T-cell (primary cell): ENCODE data around the gene COMMD4. TPM values are rescaled to one million over a fixed set of nuclear protein-coding genes. Genes with fewer than 3 reads are reported as not detected.

ENCODE experiments used
- ATAC-seq, 4 experiments: fragments of 200-7000 bp in 3 of 4; fragments of 150-1000 bp in 1 of 4; cut with Tn5 transposase; replicated peaks in 1 of 4; 1 replicate in 3 of 4; 2 replicates in 1 of 4; pipeline ENCODE4 v1.10.0; 2021; ENCODE audit warnings: moderate library complexity in 3 of 4, mild to moderate bottlenecking in 2 of 4, moderate number of reproducible peaks in 1 of 4
- CTCF ChIA-PET, 2 donors: fragments of 300-600 bp; sonication (Branson Sonifier 250); formaldehyde crosslinking; loops; one replicate each; lab custom pipeline; 2022; ENCODE audit warnings: antibody characterized with exemption in 2 of 2; lab: Charles Lee
- POLR2A ChIA-PET, 2 donors: fragments of 300-600 bp; sonication (Branson Sonifier 250); formaldehyde crosslinking; loops; one replicate each; lab custom pipeline; 2022; ENCODE audit warnings: antibody characterized with exemption in 2 of 2; lab: Charles Lee
- DNase-seq, 35 experiments: peaks; one replicate each; pipeline versions ENCODE4 v3.0.0 to v3.0.0-alpha.2; 2013 to 2023
- H3K27ac ChIP-seq: one replicate; pipeline ENCODE4 v1.5.1; 2013; ENCODE audit warnings: low read length
- H3K27me3 ChIP-seq, 2 experiments: replicated peaks in 1 of 2; 1 replicate in 1 of 2; 2 replicates in 1 of 2; pipeline versions ENCODE4 v1.6.1 to v1.7.0; 2013; ENCODE audit warnings: low read length in 1 of 2, mixed read lengths in 1 of 2; ENCODE audit not compliant: control insufficient read depth in 2 of 2, insufficient read depth in 2 of 2; ENCODE audit errors: extremely low read depth in 1 of 2
- H3K36me3 ChIP-seq, 2 donors: 1 replicate in 1 of 2; 2 replicates in 1 of 2; pipeline versions ENCODE4 v1.6.1 to v1.7.0; 2013; ENCODE audit warnings: low read length in 1 of 2; ENCODE audit not compliant: control insufficient read depth in 2 of 2, insufficient read depth in 1 of 2; ENCODE audit errors: extremely low read depth in 1 of 2
- H3K4me1 ChIP-seq, 2 experiments: 1 replicate in 1 of 2; 2 replicates in 1 of 2; pipeline versions ENCODE4 v1.6.1 to v1.7.0; 2013; ENCODE audit warnings: low read length in 2 of 2, mixed read lengths in 1 of 2; ENCODE audit not compliant: insufficient read depth in 2 of 2, control insufficient read depth in 1 of 2; ENCODE audit errors: extremely low read depth in 1 of 2
- H3K4me3 ChIP-seq, 2 donors: 1 replicate in 1 of 2; 2 replicates in 1 of 2; pipeline versions ENCODE4 v1.5.1 to v1.7.0; 2013; ENCODE audit warnings: mild to moderate bottlenecking in 2 of 2, low read length in 1 of 2, moderate library complexity in 1 of 2; ENCODE audit not compliant: control insufficient read depth in 1 of 2; ENCODE audit errors: extremely low read depth in 1 of 2
- H3K9me3 ChIP-seq: 2 replicates; pipeline ENCODE4 v1.7.0; 2013
- H3K27ac Mint-ChIP-seq, 2 donors: one replicate each; pipeline ENCODE4 v1.8.0; 2020 to 2021; ENCODE audit warnings: mild to moderate bottlenecking in 2 of 2, mixed read lengths in 2 of 2
- H3K27me3 Mint-ChIP-seq, 2 donors: one replicate each; pipeline ENCODE4 v1.8.0; 2021 to 2022; ENCODE audit warnings: mixed read lengths in 2 of 2
- H3K36me3 Mint-ChIP-seq: one replicate; pipeline ENCODE4 v1.8.0; 2021; ENCODE audit warnings: mixed read lengths
- H3K4me1 Mint-ChIP-seq, 3 donors: one replicate each; pipeline ENCODE4 v1.8.0; 2020 to 2022; ENCODE audit warnings: mixed read lengths in 3 of 3, mild to moderate bottlenecking in 1 of 3
- H3K4me3 Mint-ChIP-seq, 3 donors: one replicate each; pipeline ENCODE4 v1.8.0; 2020 to 2022; ENCODE audit warnings: mild to moderate bottlenecking in 3 of 3, mixed read lengths in 3 of 3, moderate library complexity in 3 of 3
- H3K9me3 Mint-ChIP-seq, 3 donors: one replicate each; pipeline ENCODE4 v1.8.0; 2020 to 2022; ENCODE audit warnings: mixed read lengths in 3 of 3
- WGBS: methylation state at CpG from one replicate; pipeline ENCODE4 v1.1.5; 2013; ENCODE audit warnings: missing lambda C conversion rate; ENCODE audit not compliant: insufficient coverage; 5-methylcytosine and 5-hydroxymethylcytosine counted together
- total RNA-seq, 35 experiments: library from RNA in 6 of 35; stranded (reverse) in 6 of 35; fragments of 120-200 nt in 1 of 35; gene quantifications; one replicate each; pipeline versions ENCODE4 v1.2.1 to v1.2.4 and lab custom pipeline; 2013 to 2026

Gene COMMD4
- total RNA-seq, 5 donors from 2014 or later (not counting 1 experiment from before 2014, with no cell fraction given), result 25.0 to 38.7 (median 34.2) TPM

- H3K4me3 ChIP-seq, result peak overlapping the region; percentile 91 to 93
- ATAC-seq (no peak), DNase-seq (no peak)
- H3K4me1 Mint-ChIP-seq, result peaks cover 16 to 28% (median 27%) of the 10 kb centered on the region in 3 donors
- peak overlapping the region; percentile 89 to 91 (median 90) for H3K4me3 Mint-ChIP-seq
- CTCF ChIA-PET, result interaction anchor here (0.6 to 2.3 kb wide), 19 partner anchors 9 to 344 kb away, joined by 3 to 18 read pairs (median 4); partner anchors contain the start of genes COMMD4 (in 1 of the 2), IMP3 (in 1 of the 2), PPCDC (in 1 of the 2) and SIN3A (in 1 of the 2)
- H3K27me3 Mint-ChIP-seq, result no peaks in the 10 kb centered on the region
- no peaks in the 10 kb centered on the region for H3K9me3 ChIP-seq
- H3K36me3 ChIP-seq, result peaks cover 2 to 60% of the 10 kb centered on the region in 2 donors
- POLR2A ChIA-PET, result interaction anchor here (0.5 to 1.2 kb wide), 5 partner anchors 17 to 88 kb away, joined by 3 to 8 read pairs (median 3); partner anchors contain the start of gene SIN3A (in 1 of the 2)
- H3K27ac Mint-ChIP-seq, result peak overlapping the region; percentile 66 to 95
- no peaks in the 10 kb centered on the region for H3K27me3 ChIP-seq
- peak overlapping the region; percentile 92 for H3K27ac ChIP-seq
- H3K9me3 Mint-ChIP-seq, result no peaks in the 10 kb centered on the region
- H3K36me3 Mint-ChIP-seq, result peaks cover 28% of the 10 kb centered on the region
- WGBS, result 30% methylated on average over 6 of the region's 7 CpGs
- peaks cover 3 to 18% of the 10 kb centered on the region in 2 experiments for H3K4me1 ChIP-seq
These were observed 31.6 kb downstream of the COMMD4 start for GRCh38 chr15:75367406-75367912.

DNA sequence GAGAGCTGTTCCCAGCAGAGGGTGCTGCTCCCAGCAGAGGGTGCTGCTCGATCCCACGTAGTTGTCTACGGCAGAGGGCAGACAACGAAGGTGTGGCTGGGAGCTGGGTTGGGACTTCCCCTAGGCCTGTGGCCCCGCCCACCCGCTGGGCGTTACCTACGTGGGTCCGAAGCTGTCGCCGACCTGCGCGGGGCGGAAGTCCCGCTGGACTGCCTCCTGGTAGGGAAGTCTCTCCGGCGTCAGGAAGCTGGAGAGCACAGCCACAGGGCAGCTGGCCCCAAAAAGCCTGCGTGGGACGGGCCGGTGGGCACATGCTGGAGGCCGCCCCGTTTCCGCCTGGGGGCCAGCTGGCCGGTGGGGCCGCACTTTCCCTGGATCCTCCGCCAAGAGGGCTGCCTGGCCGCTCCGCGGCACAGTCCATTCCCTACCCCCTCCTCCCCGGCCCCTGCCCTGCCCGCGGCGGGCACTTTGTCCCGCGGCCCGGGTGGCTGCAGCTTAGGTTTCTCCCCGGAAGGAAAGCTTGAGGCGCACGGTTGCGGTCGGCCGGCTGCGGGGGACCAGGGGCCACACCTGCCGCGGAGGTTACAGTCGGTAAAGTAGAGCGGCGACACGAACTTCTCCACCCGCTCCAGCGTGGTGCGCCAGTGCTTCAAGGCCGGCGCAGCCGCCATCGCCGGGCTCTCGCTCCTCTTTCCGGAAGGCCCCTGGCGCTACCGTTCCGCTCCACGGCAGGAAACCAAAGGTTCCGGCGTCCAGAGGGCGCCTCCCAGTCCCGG, 32.2 kb downstream of the COMMD4 start, which contains the start of gene MAN2C1:
TSS of gene MAN2C1 (minus strand) at position 695 of the 776 bp plus-strand sequence. CDS start at position 671, 24 bp downstream.
- no peaks in the 10 kb centered on the region for H3K27me3 ChIP-seq
- H3K4me1 ChIP-seq, result peaks cover 3 to 18% of the 10 kb centered on the region in 2 experiments
- H3K27me3 Mint-ChIP-seq, result no peaks in the 10 kb centered on the region
- peak within 1 kb of the TSS; percentile 95 for H3K27ac Mint-ChIP-seq
- peak; percentile 73 to 96 (median 84) for DNase-seq
- ChIA-PET CTCF (interaction anchor here (0.5 to 2.3 kb wide), 28 partner anchors 8 to 430 kb away, joined by 3 to 18 read pairs (median 4); partner anchors contain the start of genes COMMD4 (in 1 of the 2), COX5A (in 1 of the 2), IMP3 (in 1 of the 2) and NEIL1 (in 1 of the 2)), POLR2A (interaction anchor here (0.5 to 1.2 kb wide), 7 partner anchors 14 to 315 kb away, joined by 3 to 8 read pairs (median 3); partner anchors contain the start of gene SIN3A (in 1 of the 2))
- ATAC-seq, result peak; percentile 92 to 94 (median 92)
- H3K9me3 ChIP-seq, result no peaks in the 10 kb centered on the region
- peaks cover 16 to 27% (median 26%) of the 10 kb centered on the region in 3 donors for H3K4me1 Mint-ChIP-seq
- no peaks in the 10 kb centered on the region for H3K9me3 Mint-ChIP-seq
- WGBS, result under 1% methylated on average over 57 of the region's 67 CpGs
- H3K36me3 ChIP-seq, result peaks cover 2 to 57% of the 10 kb centered on the region in 2 donors
- H3K4me3 Mint-ChIP-seq, result peak within 1 kb of the TSS; percentile 89 to 91 (median 90)
- peaks cover 29% of the 10 kb centered on the region for H3K36me3 Mint-ChIP-seq
- H3K27ac ChIP-seq, result peak within 1 kb of the TSS; percentile 92
- H3K4me3 ChIP-seq, result peak within 1 kb of the TSS; percentile 91 to 93

DNA sequence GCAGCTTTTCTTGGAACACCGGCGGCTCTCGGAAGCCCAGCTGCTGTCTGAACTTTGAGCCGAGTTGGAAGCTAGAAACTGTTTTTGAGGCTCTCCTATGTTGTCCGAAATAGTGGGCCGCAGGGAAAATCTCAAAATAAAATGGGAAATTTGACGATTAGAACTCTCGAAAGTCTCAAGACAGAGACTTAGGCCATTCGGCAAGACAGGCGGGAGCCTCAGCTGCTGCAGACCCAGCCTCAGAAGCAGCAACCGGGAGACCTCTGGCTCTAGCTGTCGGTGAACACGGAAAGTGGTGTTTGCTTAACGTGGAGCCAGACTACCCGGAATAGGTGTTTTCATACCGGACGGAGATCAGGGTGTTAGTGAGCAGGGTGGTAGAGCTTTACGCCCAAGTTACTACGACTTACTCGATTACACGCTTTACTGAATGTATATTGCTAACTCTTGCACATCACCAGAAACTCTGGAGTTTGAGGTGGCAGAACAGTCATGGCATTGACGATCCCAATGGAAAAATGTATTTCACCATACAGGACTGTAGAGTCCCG, 32.9 kb downstream of the COMMD4 start:
- ATAC-seq (peak in 1 of 4 experiments; percentile 12), DNase-seq (peak in 1 of 35 experiments; percentile 51)
- no peaks in the 10 kb centered on the region for H3K27me3 Mint-ChIP-seq
- H3K27me3 ChIP-seq, result no peaks in the 10 kb centered on the region
- peak overlapping the region; percentile 89 to 91 (median 90) for H3K4me3 Mint-ChIP-seq
- POLR2A ChIA-PET, result interaction anchor here (0.6 to 1.2 kb wide), 2 partner anchors 21 to 314 kb away, joined by 3 read pairs; no protein-coding TSS in a partner anchor
- H3K9me3 Mint-ChIP-seq, result no peaks in the 10 kb centered on the region
- no peaks in the 10 kb centered on the region for H3K9me3 ChIP-seq
- H3K36me3 ChIP-seq, result peaks cover 2 to 57% of the 10 kb centered on the region in 2 donors
- peaks cover 16 to 27% (median 26%) of the 10 kb centered on the region in 3 donors for H3K4me1 Mint-ChIP-seq
- H3K4me1 ChIP-seq, result peaks cover 3 to 18% of the 10 kb centered on the region in 2 experiments
- peak overlapping the region; percentile 91 to 93 for H3K4me3 ChIP-seq
- CTCF ChIA-PET, result interaction anchor here (0.6 to 2.3 kb wide), 11 partner anchors 10 to 431 kb away, joined by 3 to 16 read pairs (median 3); partner anchors contain the start of genes COX5A (in 1 of the 2), IMP3 (in 1 of the 2), PPCDC (in 1 of the 2) and SIN3A (in 1 of the 2)
- 7% methylated on average over 14 of the region's 23 CpGs for WGBS
- H3K27ac Mint-ChIP-seq, result peak overlapping the region; percentile 95
- H3K27ac ChIP-seq, result peak overlapping the region; percentile 92
- peaks cover 30% of the 10 kb centered on the region for H3K36me3 Mint-ChIP-seq

GRCh38 chr15:75369897-75370581, 34.2 kb downstream of the COMMD4 start:
- Histone ChIP-seq H3K36me3 (peaks cover 3 to 57% of the 10 kb centered on the region in 2 donors), H3K27me3 (no peaks in the 10 kb centered on the region), H3K4me3 (no peak overlapping the region), H3K27ac (no peak overlapping the region), H3K4me1 (peaks cover 3 to 18% of the 10 kb centered on the region in 2 experiments), H3K9me3 (no peaks in the 10 kb centered on the region)
- ATAC-seq (no peak), DNase-seq (no peak)
- no peaks in the 10 kb centered on the region for H3K9me3 Mint-ChIP-seq
- H3K4me1 Mint-ChIP-seq, result peaks cover 26 to 27% (median 26%) of the 10 kb centered on the region in 3 donors
- H3K36me3 Mint-ChIP-seq, result peaks cover 28% of the 10 kb centered on the region
- H3K27ac Mint-ChIP-seq, result peak overlapping the region; percentile 95
- POLR2A ChIA-PET, result no interaction called here
- 100% methylated on average over 4 of the region's 7 CpGs for WGBS
- H3K4me3 Mint-ChIP-seq, result peak overlapping the region; percentile 89 to 91 (median 90)
- CTCF ChIA-PET, result interaction anchor here in 1 of 2 donors (1.4 kb wide), 1 partner anchor 270 kb away, joined by 4 read pairs; the partner anchor contains the start of gene IMP3
- no peaks in the 10 kb centered on the region for H3K27me3 Mint-ChIP-seq

GRCh38 chr15:75371486-75371885, 35.6 kb downstream of the COMMD4 start:
- CTCF ChIA-PET, result interaction anchor here in 1 of 2 donors (0.6 kb wide), 1 partner anchor 262 kb away, joined by 5 read pairs; no protein-coding TSS in a partner anchor
- Mint-ChIP-seq H3K4me3 (no peak overlapping the region), H3K9me3 (no peaks in the 10 kb centered on the region), H3K27me3 (no peaks in the 10 kb centered on the region), H3K36me3 (peaks cover 42% of the 10 kb centered on the region), H3K27ac (no peak overlapping the region), H3K4me1 (peaks cover 26 to 27% (median 26%) of the 10 kb centered on the region in 3 donors)
- Histone ChIP-seq H3K4me3 (no peak overlapping the region), H3K4me1 (peaks cover 3 to 18% of the 10 kb centered on the region in 2 experiments), H3K27ac (no peak overlapping the region), H3K9me3 (no peaks in the 10 kb centered on the region), H3K36me3 (peaks cover 8 to 57% of the 10 kb centered on the region in 2 donors), H3K27me3 (no peaks in the 10 kb centered on the region)
- no peak for ATAC-seq
- no peak for DNase-seq
- 100% methylated on average over 1 of the region's 1 CpG for WGBS
- POLR2A ChIA-PET, result interaction anchor here in 1 of 2 donors (0.7 kb wide), 1 partner anchor 127 kb away, joined by 8 read pairs; no protein-coding TSS in a partner anchor
